Kidney epithelial cell (primary cell): Measurements from ENCODE around the gene MYO7A. TPM values are rescaled to one million over a fixed set of nuclear protein-coding genes. Genes with fewer than 3 reads are reported as not detected.

Experiments used
- DNase-seq: peaks from one replicate; pipeline ENCODE4 v3.0.0-alpha.2; 2010; ENCODE audit warnings: low read depth
- H3K27me3 ChIP-seq: 2 replicates; pipeline ENCODE4 v1.6.0; 2011; ENCODE audit warnings: low read length; ENCODE audit not compliant: control insufficient read depth, insufficient read depth
- H3K36me3 ChIP-seq: 2 replicates; pipeline ENCODE4 v1.5.1; 2011; ENCODE audit warnings: low read length; ENCODE audit not compliant: control insufficient read depth, insufficient read depth
- H3K4me3 ChIP-seq: 2 replicates; pipeline ENCODE4 v1.5.1; 2011; ENCODE audit warnings: low read depth, mild to moderate bottlenecking, control low read depth, low read length
- total RNA-seq: library from RNA; depleted of rRNA; stranded (reverse); fragments of >200 nt; gene quantifications from 2 replicates; pipeline ENCODE4 v1.2.3, GENCODE V29; 2015
- TF ChIP-seq, protein P1 (sequence below): IDR thresholded peaks from 2 replicates; pipeline ENCODE4 v1.5.1; 2011; ENCODE audit warnings: mild to moderate bottlenecking, moderate library complexity, low read length, control low read depth, inconsistent platforms; ENCODE audit not compliant: insufficient read depth, poor library complexity, severe bottlenecking

The MYO7A gene
- total RNA-seq, 1 donor from 2014 or later = 0.17 TPM

DNA sequence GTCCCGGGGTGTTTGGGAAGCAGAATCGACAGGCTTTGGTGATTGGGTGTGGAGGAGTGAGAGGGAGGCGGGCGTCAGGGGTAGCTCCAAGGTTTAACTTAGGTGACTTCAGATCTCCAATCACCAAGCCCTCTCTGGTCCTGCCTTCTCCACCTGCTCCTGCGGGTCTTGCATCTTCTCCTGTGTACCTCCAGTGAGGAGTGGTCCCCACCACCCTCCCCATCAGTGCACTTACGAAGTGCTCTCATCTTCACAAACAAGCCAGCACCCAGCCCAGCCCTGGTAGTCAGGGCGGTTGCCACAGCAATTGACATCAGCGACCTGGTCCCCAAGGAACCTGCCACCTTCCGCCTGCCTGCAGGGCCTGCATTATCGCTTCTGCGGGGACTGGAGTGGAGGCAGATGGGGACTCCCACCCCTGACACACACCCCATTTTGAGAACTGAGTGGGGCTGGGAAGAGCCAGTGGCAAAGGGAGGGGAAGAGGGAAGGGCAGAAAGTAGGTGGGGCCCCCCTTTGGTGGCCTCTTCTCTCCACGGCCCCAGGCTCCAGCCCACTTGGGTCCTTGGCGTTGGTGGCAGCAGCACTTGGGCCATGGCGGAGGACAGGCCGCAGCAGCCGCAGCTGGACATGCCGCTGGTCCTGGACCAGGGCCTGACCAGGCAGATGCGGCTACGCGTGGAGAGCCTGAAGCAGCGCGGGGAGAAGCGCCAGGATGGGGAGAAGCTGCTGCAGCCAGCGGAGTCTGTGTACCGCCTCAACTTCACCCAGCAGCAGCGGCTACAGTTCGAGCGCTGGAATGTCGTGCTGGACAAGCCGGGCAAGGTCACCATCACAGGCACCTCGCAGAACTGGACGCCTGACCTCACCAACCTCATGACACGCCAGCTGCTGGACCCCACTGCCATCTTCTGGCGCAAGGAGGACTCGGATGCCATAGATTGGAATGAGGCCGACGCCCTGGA lies 25.5 kb upstream of the MYO7A start, which contains the start of gene OMP:
TSS of gene OMP (plus strand) at position 595 of the 965 bp plus-strand sequence. CDS start at position 595, 0 bp downstream.
- H3K4me3 ChIP-seq = no peak within 1 kb of the TSS
- TF ChIP-seq, protein P1, sequence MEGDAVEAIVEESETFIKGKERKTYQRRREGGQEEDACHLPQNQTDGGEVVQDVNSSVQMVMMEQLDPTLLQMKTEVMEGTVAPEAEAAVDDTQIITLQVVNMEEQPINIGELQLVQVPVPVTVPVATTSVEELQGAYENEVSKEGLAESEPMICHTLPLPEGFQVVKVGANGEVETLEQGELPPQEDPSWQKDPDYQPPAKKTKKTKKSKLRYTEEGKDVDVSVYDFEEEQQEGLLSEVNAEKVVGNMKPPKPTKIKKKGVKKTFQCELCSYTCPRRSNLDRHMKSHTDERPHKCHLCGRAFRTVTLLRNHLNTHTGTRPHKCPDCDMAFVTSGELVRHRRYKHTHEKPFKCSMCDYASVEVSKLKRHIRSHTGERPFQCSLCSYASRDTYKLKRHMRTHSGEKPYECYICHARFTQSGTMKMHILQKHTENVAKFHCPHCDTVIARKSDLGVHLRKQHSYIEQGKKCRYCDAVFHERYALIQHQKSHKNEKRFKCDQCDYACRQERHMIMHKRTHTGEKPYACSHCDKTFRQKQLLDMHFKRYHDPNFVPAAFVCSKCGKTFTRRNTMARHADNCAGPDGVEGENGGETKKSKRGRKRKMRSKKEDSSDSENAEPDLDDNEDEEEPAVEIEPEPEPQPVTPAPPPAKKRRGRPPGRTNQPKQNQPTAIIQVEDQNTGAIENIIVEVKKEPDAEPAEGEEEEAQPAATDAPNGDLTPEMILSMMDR = no peak
- DNase-seq = no peak
- H3K36me3 ChIP-seq = no peaks in the 10 kb centered on the region
- no peaks in the 10 kb centered on the region for H3K27me3 ChIP-seq

- Histone ChIP-seq H3K36me3 (no peaks in the 10 kb centered on the region), H3K4me3 (no peak overlapping the region), H3K27me3 (no peaks in the 10 kb centered on the region)
- DNase-seq = no peak
- TF ChIP-seq, protein P1 = no peak
Measured at GRCh38 chr11:77103319-77103718, 24.7 kb upstream of the MYO7A start.

DNA sequence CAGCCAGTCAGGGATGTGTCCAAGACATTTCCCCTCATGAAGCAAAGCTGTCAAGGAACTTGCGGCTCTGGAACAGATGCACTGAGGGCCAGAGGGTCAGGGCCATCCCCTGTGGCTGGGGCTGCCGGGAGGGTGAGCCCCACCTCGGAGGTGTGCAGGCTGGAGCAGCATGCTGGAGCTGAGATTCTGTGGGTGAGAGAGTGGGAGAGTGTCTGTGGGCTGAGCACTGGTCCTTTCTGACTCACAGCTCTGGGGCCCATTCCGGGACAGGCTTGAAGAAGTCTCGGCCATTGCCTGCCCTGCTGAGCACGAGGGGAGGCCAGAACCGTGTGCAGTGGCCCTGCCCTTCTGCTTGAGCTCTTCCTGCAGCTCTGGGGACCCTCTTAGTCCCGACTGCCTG lies 23.3 kb upstream of the MYO7A start:
- Histone ChIP-seq H3K27me3 (no peaks in the 10 kb centered on the region), H3K36me3 (no peaks in the 10 kb centered on the region), H3K4me3 (no peak overlapping the region)
- DNase-seq = no peak
- TF ChIP-seq, protein P1 = no peak

- Histone ChIP-seq H3K4me3 (no peak overlapping the region), H3K36me3 (no peaks in the 10 kb centered on the region), H3K27me3 (no peaks in the 10 kb centered on the region)
- TF ChIP-seq, protein P1 = no peak
- no peak for DNase-seq
Measured at GRCh38 chr11:77106321-77106720, 21.7 kb upstream of the MYO7A start.

DNA sequence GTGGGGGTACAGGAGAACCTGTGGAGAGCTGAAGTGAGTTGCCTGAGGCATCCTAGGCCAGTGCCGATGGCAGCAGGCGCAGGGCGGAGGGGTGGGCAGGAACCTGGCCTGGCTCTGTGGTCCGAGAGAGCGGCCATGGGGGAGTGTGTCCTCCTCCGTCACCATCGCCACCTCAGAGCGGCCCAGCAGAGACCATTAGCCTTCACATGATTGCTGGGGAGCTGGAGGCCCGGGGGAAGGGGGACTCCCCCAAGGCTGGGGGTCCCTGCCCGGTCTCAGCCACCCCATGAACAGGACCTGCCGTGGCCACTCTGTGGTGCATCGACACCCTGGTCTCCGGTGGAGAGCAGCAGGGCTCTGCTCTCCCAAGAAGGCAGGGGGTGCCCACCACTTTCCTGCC lies 21.3 kb upstream of the MYO7A start:
- TF ChIP-seq, protein P1 = no peak
- Histone ChIP-seq H3K36me3 (no peaks in the 10 kb centered on the region), H3K27me3 (no peaks in the 10 kb centered on the region), H3K4me3 (no peak overlapping the region)
- no peak for DNase-seq

GRCh38 chr11:77107950-77108349 lies 20.1 kb upstream of the MYO7A start:
- TF ChIP-seq, protein P1 = no peak
- peak; percentile 81 for DNase-seq
- H3K4me3 ChIP-seq = no peak overlapping the region
- H3K36me3 ChIP-seq = no peaks in the 10 kb centered on the region
- H3K27me3 ChIP-seq = no peaks in the 10 kb centered on the region
